Right cardiac atrium (tissue), 5 donors: Measurements from ENCODE around the gene GRM7. TPM values are rescaled to one million over a fixed set of nuclear protein-coding genes. Genes with fewer than 3 reads are reported as not detected.

Experiments used
- ATAC-seq, 2 donors: fragments of 200-7000 bp; cut with Tn5 transposase; one replicate each; pipeline versions ENCODE4 v1.8.0 to v1.9.1; 2020; ENCODE audit warnings: moderate library complexity in 2 of 2, mild to moderate bottlenecking in 1 of 2
- DNase-seq, 3 donors: peaks; one replicate each; pipeline ENCODE4 v3.0.0-alpha.2; 2020
- H3K27ac ChIP-seq: one replicate; pipeline ENCODE4 v1.5.1; 2013; ENCODE audit warnings: mild to moderate bottlenecking, low read length, control low read depth, moderate library complexity
- H3K27me3 ChIP-seq: one replicate; pipeline ENCODE4 v1.6.1; 2013; ENCODE audit not compliant: control insufficient read depth, insufficient read depth
- H3K4me1 ChIP-seq: one replicate; pipeline ENCODE4 v1.6.1; 2013; ENCODE audit warnings: low read length; ENCODE audit not compliant: control insufficient read depth, insufficient read depth
- H3K4me3 ChIP-seq: one replicate; pipeline ENCODE4 v1.5.1; 2013; ENCODE audit warnings: low read length, control low read depth
- H3K9me3 ChIP-seq: one replicate; pipeline ENCODE4 v1.6.1; 2013; ENCODE audit warnings: low read length; ENCODE audit not compliant: control insufficient read depth
- WGBS: extraction: QIAGEN DNeasy Blood & Tissue Kit; methylation state at CpG from one replicate; pipeline ENCODE4 v1.1.7; 2013; 5-methylcytosine and 5-hydroxymethylcytosine counted together
- intact Hi-C, 4 donors: fragments of 100-400 bp; cut with DNase I; formaldehyde crosslinking; loops; one replicate each; pipeline versions ENCODE4 v1.11.0 to v1.14.0; 2022 to 2023
- polyA plus RNA-seq: library from polyadenylated mRNA; stranded (reverse); fragments of 200-250 nt; gene quantifications from one replicate; pipeline ENCODE4 v1.2.3, GENCODE V29; 2013
- total RNA-seq, 4 donors: library from RNA; stranded (reverse); fragmentation: NEBNext Ultra II Directional; extraction: Animal tissue kit (Norgen Biotek cat#: 25700); gene quantifications; one replicate each; pipeline ENCODE4 v1.2.1, GENCODE V29; 2021
- donor health status: healthy with polysubstance abuse.
- donor health status: DM: no; HTN: yes; CAD: no.
- donor health status: DM: no; HTN: no; CAD: no.
- donor health status: DM: no; HTN: yes; CAD: no; lungs with severe emphysema.
- donor health status: DM: yes; HTN: yes; CAD: no.

GRM7 gene
- total and polyA plus RNA-seq, 5 donors, result not detected

DNA sequence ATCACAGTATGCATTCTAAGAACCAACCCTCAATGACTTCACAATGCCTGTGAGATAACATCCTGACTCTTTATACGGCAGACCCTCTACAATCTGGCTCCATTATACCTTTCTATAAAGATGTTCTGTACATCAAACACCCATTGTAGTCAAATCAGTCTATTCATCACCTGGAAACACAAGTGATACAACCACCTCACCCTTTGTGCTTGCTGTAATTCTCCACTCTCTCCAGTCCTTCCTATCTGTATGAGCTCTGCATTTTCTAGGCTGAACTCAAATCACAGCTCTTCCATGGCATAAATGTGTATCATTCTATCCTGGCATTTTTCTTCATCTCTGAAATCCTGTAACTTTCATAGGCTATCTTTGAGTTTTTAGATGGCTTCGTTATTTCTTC is 539.4 kb downstream of the GRM7 start:
- Histone ChIP-seq H3K9me3 (no peaks in the 10 kb centered on the region), H3K27me3 (no peaks in the 10 kb centered on the region), H3K27ac (no peak overlapping the region), H3K4me3 (no peak overlapping the region), H3K4me1 (no peaks in the 10 kb centered on the region)
- ATAC-seq, result no peak
- WGBS, result 75% methylated on average over 2 of the region's 2 CpGs
- DNase-seq, result no peak
- intact Hi-C loops, result no loop called here

DNA sequence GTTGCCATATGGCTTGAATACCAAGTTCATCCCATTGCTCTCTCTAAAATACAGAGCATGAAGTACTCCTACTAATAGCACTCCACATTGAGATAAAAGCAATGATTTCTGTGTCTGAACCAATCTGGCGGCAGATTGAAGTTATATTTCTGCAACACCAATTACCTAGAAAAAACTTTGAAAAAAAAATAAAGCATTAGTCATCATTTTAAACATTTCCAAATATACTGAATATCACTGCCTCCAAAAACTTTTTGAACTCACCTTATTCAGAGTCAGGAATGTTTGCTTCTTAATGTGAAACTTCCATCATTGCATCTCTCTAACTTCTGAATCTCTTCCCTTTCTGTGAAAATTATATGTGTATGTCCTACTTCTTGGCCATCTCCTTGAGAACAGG is 540.5 kb downstream of the GRM7 start:
- ATAC-seq, result no peak
- Histone ChIP-seq H3K4me3 (no peak overlapping the region), H3K4me1 (no peaks in the 10 kb centered on the region), H3K27me3 (no peaks in the 10 kb centered on the region), H3K27ac (no peak overlapping the region), H3K9me3 (no peaks in the 10 kb centered on the region)
- intact Hi-C loops, result no loop called here
- 95% methylated on average over 1 of the region's 1 CpG for WGBS
- DNase-seq, result no peak

- DNase-seq (no peak), ATAC-seq (no peak)
- 87% methylated on average over 4 of the region's 4 CpGs for WGBS
- Histone ChIP-seq H3K4me1 (no peaks in the 10 kb centered on the region), H3K9me3 (no peaks in the 10 kb centered on the region), H3K4me3 (no peak overlapping the region), H3K27ac (no peak overlapping the region), H3K27me3 (no peaks in the 10 kb centered on the region)
- intact Hi-C loops, result no loop called here
Observed at GRCh38 chr3:7407107-7407506, 546.2 kb downstream of the GRM7 start.

GRCh38 chr3:7410782-7411181 is 549.9 kb downstream of the GRM7 start:
- WGBS, result 89% methylated on average over 4 of the region's 4 CpGs
- ATAC-seq, result no peak
- no peaks in the 10 kb centered on the region for H3K27me3 ChIP-seq
- H3K4me3 ChIP-seq, result no peak overlapping the region
- no peaks in the 10 kb centered on the region for H3K4me1 ChIP-seq
- DNase-seq, result no peak
- H3K27ac ChIP-seq, result no peak overlapping the region
- intact Hi-C loops, result no loop called here
- H3K9me3 ChIP-seq, result no peaks in the 10 kb centered on the region

DNA sequence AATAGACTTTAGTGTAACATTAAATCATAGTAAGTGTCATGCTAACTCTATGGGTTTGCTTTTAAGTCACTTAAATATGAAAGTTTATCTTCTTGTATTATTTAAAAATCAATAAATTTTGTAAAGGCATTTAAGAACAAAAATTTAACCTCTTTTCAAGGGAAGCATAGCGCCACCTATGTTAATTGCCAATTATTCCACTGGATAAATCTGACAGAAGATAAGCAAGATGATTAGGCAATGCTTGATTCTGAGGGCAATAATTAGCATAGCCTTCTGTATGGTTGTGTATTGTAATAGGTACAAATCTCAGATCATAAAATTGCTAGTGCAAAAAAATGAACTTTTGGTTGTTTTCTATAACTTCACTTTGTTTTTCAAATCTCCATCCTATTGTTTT is 560.1 kb downstream of the GRM7 start:
- Histone ChIP-seq H3K27ac (no peak overlapping the region), H3K9me3 (no peaks in the 10 kb centered on the region), H3K27me3 (no peaks in the 10 kb centered on the region), H3K4me1 (no peaks in the 10 kb centered on the region), H3K4me3 (no peak overlapping the region)
- DNase-seq (no peak), ATAC-seq (no peak)
- intact Hi-C loops, result no loop called here
- 96% methylated on average over 1 of the region's 1 CpG for WGBS

GRCh38 chr3:7423036-7423435 is 562.1 kb downstream of the GRM7 start:
- H3K27me3 ChIP-seq, result no peaks in the 10 kb centered on the region
- H3K4me3 ChIP-seq, result no peak overlapping the region
- intact Hi-C loops, result no loop called here
- H3K4me1 ChIP-seq, result no peaks in the 10 kb centered on the region
- no peaks in the 10 kb centered on the region for H3K9me3 ChIP-seq
- WGBS, result 75% methylated on average over 2 of the region's 2 CpGs
- DNase-seq (no peak), ATAC-seq (no peak)
- H3K27ac ChIP-seq, result no peak overlapping the region

GRCh38 chr3:7423995-7424394 is 563.1 kb downstream of the GRM7 start:
- H3K27me3 ChIP-seq, result no peaks in the 10 kb centered on the region
- ATAC-seq (no peak), DNase-seq (no peak)
- 68% methylated on average over 4 of the region's 4 CpGs for WGBS
- H3K4me3 ChIP-seq, result no peak overlapping the region
- no peaks in the 10 kb centered on the region for H3K4me1 ChIP-seq
- intact Hi-C loops, result no loop called here
- H3K9me3 ChIP-seq, result no peaks in the 10 kb centered on the region
- no peak overlapping the region for H3K27ac ChIP-seq

GRCh38 chr3:7428206-7428718 is 567.3 kb downstream of the GRM7 start:
- Histone ChIP-seq H3K4me1 (no peaks in the 10 kb centered on the region), H3K4me3 (no peak overlapping the region), H3K27ac (no peak overlapping the region), H3K27me3 (no peaks in the 10 kb centered on the region), H3K9me3 (no peaks in the 10 kb centered on the region)
- no peak for ATAC-seq
- DNase-seq, result no peak
- intact Hi-C loops, result no loop called here
- 81% methylated on average over 1 of the region's 1 CpG for WGBS

- no peak for ATAC-seq
- Histone ChIP-seq H3K27me3 (no peaks in the 10 kb centered on the region), H3K4me1 (no peaks in the 10 kb centered on the region), H3K27ac (no peak overlapping the region), H3K4me3 (no peak overlapping the region), H3K9me3 (no peaks in the 10 kb centered on the region)
- DNase-seq, result no peak
- intact Hi-C loops, result no loop called here
- WGBS, result 83% methylated on average over 2 of the region's 2 CpGs
Observed at GRCh38 chr3:7432610-7433009, 571.7 kb downstream of the GRM7 start.

DNA sequence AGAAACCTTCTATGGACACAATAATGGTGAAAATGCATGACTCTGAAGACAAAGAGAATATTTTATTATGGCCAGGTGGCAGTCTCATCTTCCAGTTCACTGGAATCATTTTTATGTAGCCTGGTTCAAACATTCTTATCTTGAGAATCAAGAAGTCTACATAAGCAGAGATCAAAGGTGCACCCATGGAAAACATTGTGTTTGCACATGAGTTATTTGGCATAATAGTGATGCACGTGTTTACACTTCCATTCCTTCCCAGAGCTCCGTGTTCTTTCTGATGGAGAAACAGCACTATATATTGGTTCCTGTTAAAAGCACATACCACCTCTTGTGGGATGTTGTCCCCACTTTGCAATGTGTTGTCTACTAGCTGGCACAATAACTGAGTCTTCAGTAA is 572.2 kb downstream of the GRM7 start:
- WGBS, result 94% methylated on average over 2 of the region's 2 CpGs

GRCh38 chr3:7436542-7436941 is 575.6 kb downstream of the GRM7 start:
- WGBS, result 80% methylated on average over 1 of the region's 1 CpG
- H3K27me3 ChIP-seq, result no peaks in the 10 kb centered on the region
- DNase-seq (no peak), ATAC-seq (no peak)
- no peaks in the 10 kb centered on the region for H3K4me1 ChIP-seq
- H3K4me3 ChIP-seq, result no peak overlapping the region
- H3K27ac ChIP-seq, result no peak overlapping the region
- intact Hi-C loops, result no loop called here
- H3K9me3 ChIP-seq, result no peaks in the 10 kb centered on the region

More for the DNA sequence above, 572.2 kb downstream of the GRM7 start:
- Histone ChIP-seq H3K4me1 (no peaks in the 10 kb centered on the region), H3K9me3 (no peaks in the 10 kb centered on the region), H3K27me3 (no peaks in the 10 kb centered on the region), H3K27ac (no peak overlapping the region), H3K4me3 (no peak overlapping the region)
- intact Hi-C loops, result no loop called here
- DNase-seq (no peak), ATAC-seq (no peak)

DNA sequence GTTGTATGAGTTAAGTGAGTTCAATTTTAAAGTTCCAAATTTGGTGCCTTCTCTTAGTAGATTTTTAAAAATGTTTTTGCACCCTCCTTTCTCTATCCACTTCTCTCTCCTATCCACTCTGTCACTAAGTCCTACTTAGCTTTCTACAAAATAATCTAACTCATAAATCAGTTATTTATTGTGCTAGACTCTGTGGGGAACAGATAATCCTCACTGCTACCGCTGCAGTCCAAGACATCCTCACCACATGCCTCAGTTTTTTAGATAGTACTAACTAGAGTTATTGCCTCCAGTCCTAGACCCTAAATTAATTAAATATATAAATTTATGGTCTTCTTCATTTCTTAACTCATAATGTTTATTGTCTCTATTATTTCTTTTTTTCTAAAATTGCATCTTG is 576.3 kb downstream of the GRM7 start:
- 84% methylated on average over 1 of the region's 1 CpG for WGBS
- Histone ChIP-seq H3K9me3 (no peaks in the 10 kb centered on the region), H3K27ac (no peak overlapping the region), H3K4me3 (no peak overlapping the region), H3K27me3 (no peaks in the 10 kb centered on the region), H3K4me1 (no peaks in the 10 kb centered on the region)
- intact Hi-C loops, result no loop called here
- DNase-seq, result no peak
- no peak for ATAC-seq
